Loucy (cell line): ENCODE measurements around the gene CMTM7.

ENCODE experiments used
- CTCF ChIP-seq: fragments of 200-600 bp; sonication (generic); conservative IDR thresholded peaks from 2 replicates; pipeline ENCODE4 v1.5.1; 2014; ENCODE audit warnings: mild to moderate bottlenecking, antibody characterized with exemption, low read length
- EZH2phosphoT487 ChIP-seq: fragments of 200-600 bp; IDR thresholded peaks from 2 replicates; pipeline ENCODE4 v1.6.1; 2018; ENCODE audit warnings: antibody characterized with exemption, mild to moderate bottlenecking, moderate library complexity, borderline replicate concordance

GRCh38 chr3:32500231-32500630 is 108.6 kb downstream of the CMTM7 start:
- TF ChIP-seq EZH2phosphoT487 (no peak), CTCF (no peak)
